ENCODE data around the gene KCNK7.
"Not testable (repeated sequence)": the region's sequence is repeated elsewhere in the genome, so short reads cannot be mapped to it uniquely, and the experiment has no call there.

KCNK7 gene

GRCh38 chr11:65571420-65571819 is 24.2 kb downstream of the KCNK7 start:
- no peak for DNase-seq

- peak; percentile 90 to 93 for DNase-seq
These were observed 25.4 kb downstream of the KCNK7 start, which contains the start of gene ZNRD2 for GRCh38 chr11:65569973-65570918. Gene ZNRD2, plus strand, starts transcription at chr11:65570477. Its CDS starts 15 bp downstream, at chr11:65570492.

- DNase-seq: no peak
These were observed 26.2 kb downstream of the KCNK7 start for GRCh38 chr11:65569164-65569972.

- DNase-seq: peak; percentile 22 to 59
These were observed 29.8 kb downstream of the KCNK7 start for GRCh38 chr11:65565624-65566453.

- not testable (repeated sequence) for DNase-seq
These were observed 30.6 kb downstream of the KCNK7 start for GRCh38 chr11:65564879-65565559.

GRCh38 chr11:65563601-65564000 is 32.0 kb downstream of the KCNK7 start:
- DNase-seq: no peak

- DNase-seq: no peak
These were observed 32.8 kb downstream of the KCNK7 start for GRCh38 chr11:65562788-65563187.

GRCh38 chr11:65562020-65562419 is 33.6 kb downstream of the KCNK7 start:
- no peak for DNase-seq

- no peak for DNase-seq
These were observed 34.8 kb downstream of the KCNK7 start for GRCh38 chr11:65560555-65561418.

- no peak for DNase-seq
These were observed 35.6 kb downstream of the KCNK7 start for GRCh38 chr11:65559951-65560537.

- no peak for DNase-seq
These were observed 36.1 kb downstream of the KCNK7 start for GRCh38 chr11:65559535-65559934.

GRCh38 chr11:65558930-65559509 is 36.6 kb downstream of the KCNK7 start:
- no peak for DNase-seq

- peak; percentile 8 to 31 for DNase-seq
These were observed 37.3 kb downstream of the KCNK7 start, which contains the start of gene LTBP3 for GRCh38 chr11:65558002-65558929. Gene LTBP3, minus strand, starts transcription at chr11:65558359. Its CDS starts 400 bp downstream, at chr11:65557959.

GRCh38 chr11:65557280-65558001 is 38.2 kb downstream of the KCNK7 start:
- DNase-seq: no peak

GRCh38 chr11:65556470-65557279 is 38.9 kb downstream of the KCNK7 start:
- DNase-seq: no peak

- DNase-seq: no peak
These were observed 39.8 kb downstream of the KCNK7 start for GRCh38 chr11:65555693-65556231.

- no peak for DNase-seq
These were observed 40.7 kb downstream of the KCNK7 start for GRCh38 chr11:65554842-65555430.
